DOHH2 (cell line): ENCODE measurements around the gene FUT3.

Source experiments
- H3F3A ChIP-seq: fragments of 200-600 bp; sonication (generic), shearing (Covaris generic); 2 replicates; pipeline ENCODE4 v1.6.0; 2016; ENCODE audit warnings: antibody characterized with exemption, mild to moderate bottlenecking; ENCODE audit not compliant: control insufficient read depth, insufficient read depth
- H3K27ac ChIP-seq: fragments of 200-600 bp; sonication (generic); 2 replicates; pipeline ENCODE4 v1.5.1; 2014; ENCODE audit warnings: low read depth, mild to moderate bottlenecking, low read length, moderate library complexity
- H3K27me3 ChIP-seq: fragments of 200-600 bp; sonication (generic); 2 replicates; pipeline ENCODE4 v1.6.1; 2014; ENCODE audit warnings: mild to moderate bottlenecking, low read length, mixed read lengths; ENCODE audit not compliant: control insufficient read depth
- H3K36me3 ChIP-seq: fragments of 200-600 bp; sonication (generic); 2 replicates; pipeline ENCODE4 v1.6.1; 2014; ENCODE audit warnings: mild to moderate bottlenecking, low read length, moderate library complexity, mixed read lengths; ENCODE audit not compliant: control insufficient read depth
- H3K4me1 ChIP-seq: fragments of 200-600 bp; sonication (generic); 2 replicates; pipeline ENCODE4 v1.6.1; 2014; ENCODE audit warnings: mild to moderate bottlenecking, low read length, mixed read lengths; ENCODE audit not compliant: control insufficient read depth
- H3K4me2 ChIP-seq: fragments of 200-600 bp; sonication (generic); 2 replicates; pipeline ENCODE4 v1.6.0; 2014; ENCODE audit warnings: mild to moderate bottlenecking, low read length, moderate library complexity
- H3K4me3 ChIP-seq: fragments of 200-600 bp; sonication (generic); 2 replicates; pipeline ENCODE4 v1.5.1; 2014; ENCODE audit warnings: mild to moderate bottlenecking, low read length, mixed read lengths
- H3K79me2 ChIP-seq: fragments of 200-600 bp; sonication (generic); 2 replicates; pipeline ENCODE4 v1.6.1; 2014; ENCODE audit warnings: mild to moderate bottlenecking, low read length, mixed read lengths; ENCODE audit not compliant: control insufficient read depth
- H3K9me2 ChIP-seq: fragments of 200-600 bp; sonication (generic); replicated peaks from 2 replicates; pipeline ENCODE4 v1.6.1; 2014; ENCODE audit warnings: mild to moderate bottlenecking, low read length, mixed read lengths; ENCODE audit not compliant: control insufficient read depth
- H3K9me3 ChIP-seq: fragments of 200-600 bp; sonication (generic); 2 replicates; pipeline ENCODE4 v1.6.1; 2014; ENCODE audit warnings: antibody characterized with exemption, low read length, mixed read lengths; ENCODE audit not compliant: control insufficient read depth, insufficient read depth
- H4K20me1 ChIP-seq: fragments of 200-600 bp; sonication (generic); 2 replicates; pipeline ENCODE4 v1.6.0; 2014; ENCODE audit warnings: low read depth, mild to moderate bottlenecking, antibody characterized with exemption, low read length, moderate library complexity; ENCODE audit not compliant: control insufficient read depth, insufficient read depth
- EZH2phosphoT487 ChIP-seq: fragments of 200-600 bp; sonication (generic); IDR thresholded peaks from 2 replicates; pipeline ENCODE4 v1.6.1; 2017; ENCODE audit warnings: borderline replicate concordance, mild to moderate bottlenecking, antibody characterized with exemption, low read length, moderate library complexity, mixed read lengths
- TF ChIP-seq, protein P1 (sequence below): fragments of 200-600 bp; sonication (generic); IDR thresholded peaks from one replicate; pipeline ENCODE4 v1.5.1; 2014; ENCODE audit warnings: antibody characterized with exemption, mild to moderate bottlenecking, low read depth, low read length; ENCODE audit not compliant: poor library complexity, severe bottlenecking

The FUT3 gene

GRCh38 chr19:5832527-5833216 lies 18.6 kb downstream of the FUT3 start:
- H3K36me3 ChIP-seq: no peaks in the 10 kb centered on the region
- no peaks in the 10 kb centered on the region for H4K20me1 ChIP-seq
- peaks cover 14% of the 10 kb centered on the region for H3K27me3 ChIP-seq
- H3K9me3 ChIP-seq: no peaks in the 10 kb centered on the region
- H3K27ac ChIP-seq: no peak overlapping the region
- no peaks in the 10 kb centered on the region for H3K79me2 ChIP-seq
- no peak overlapping the region for H3K4me3 ChIP-seq
- H3F3A ChIP-seq: no peaks in the 10 kb centered on the region
- no peak for TF ChIP-seq EZH2phosphoT487
- TF ChIP-seq, protein P1, sequence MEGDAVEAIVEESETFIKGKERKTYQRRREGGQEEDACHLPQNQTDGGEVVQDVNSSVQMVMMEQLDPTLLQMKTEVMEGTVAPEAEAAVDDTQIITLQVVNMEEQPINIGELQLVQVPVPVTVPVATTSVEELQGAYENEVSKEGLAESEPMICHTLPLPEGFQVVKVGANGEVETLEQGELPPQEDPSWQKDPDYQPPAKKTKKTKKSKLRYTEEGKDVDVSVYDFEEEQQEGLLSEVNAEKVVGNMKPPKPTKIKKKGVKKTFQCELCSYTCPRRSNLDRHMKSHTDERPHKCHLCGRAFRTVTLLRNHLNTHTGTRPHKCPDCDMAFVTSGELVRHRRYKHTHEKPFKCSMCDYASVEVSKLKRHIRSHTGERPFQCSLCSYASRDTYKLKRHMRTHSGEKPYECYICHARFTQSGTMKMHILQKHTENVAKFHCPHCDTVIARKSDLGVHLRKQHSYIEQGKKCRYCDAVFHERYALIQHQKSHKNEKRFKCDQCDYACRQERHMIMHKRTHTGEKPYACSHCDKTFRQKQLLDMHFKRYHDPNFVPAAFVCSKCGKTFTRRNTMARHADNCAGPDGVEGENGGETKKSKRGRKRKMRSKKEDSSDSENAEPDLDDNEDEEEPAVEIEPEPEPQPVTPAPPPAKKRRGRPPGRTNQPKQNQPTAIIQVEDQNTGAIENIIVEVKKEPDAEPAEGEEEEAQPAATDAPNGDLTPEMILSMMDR: no peak
- H3K4me1 ChIP-seq: peaks cover 13% of the 10 kb centered on the region
- no peak overlapping the region for H3K4me2 ChIP-seq
- H3K9me2 ChIP-seq: no peaks in the 10 kb centered on the region

DNA sequence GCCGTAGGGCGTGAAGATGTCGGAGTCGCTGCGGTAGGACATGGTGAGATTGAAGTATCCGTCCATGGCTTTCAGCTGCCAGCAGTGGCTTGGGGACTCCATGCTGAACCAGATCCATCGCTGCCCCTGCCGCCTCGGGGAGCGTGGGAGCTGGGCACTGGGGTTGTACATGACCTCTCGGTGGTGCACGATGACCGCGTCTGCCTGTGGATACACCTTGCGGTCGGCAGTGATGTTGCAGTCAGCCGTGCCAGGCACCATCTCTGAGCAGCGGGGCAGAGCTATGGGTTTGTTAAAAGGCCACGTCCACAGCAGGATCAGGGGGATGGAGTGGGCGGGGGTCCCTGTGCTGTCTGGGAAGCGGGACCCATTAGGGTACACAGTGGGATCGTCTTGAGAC lies 19.2 kb downstream of the FUT3 start:
- Histone ChIP-seq H3K27me3 (peaks cover 18% of the 10 kb centered on the region), H3K4me2 (no peak overlapping the region), H3K36me3 (no peaks in the 10 kb centered on the region), H3K9me2 (no peaks in the 10 kb centered on the region), H3K79me2 (no peaks in the 10 kb centered on the region), H3K27ac (no peak overlapping the region), H3K4me1 (peaks cover 16% of the 10 kb centered on the region), H3F3A (no peaks in the 10 kb centered on the region), H3K4me3 (no peak overlapping the region), H3K9me3 (no peaks in the 10 kb centered on the region), H4K20me1 (no peaks in the 10 kb centered on the region)
- TF ChIP-seq, protein P1: no peak
- no peak for TF ChIP-seq EZH2phosphoT487

GRCh38 chr19:5831159-5831558 lies 20.1 kb downstream of the FUT3 start:
- H4K20me1 ChIP-seq: no peaks in the 10 kb centered on the region
- no peaks in the 10 kb centered on the region for H3K79me2 ChIP-seq
- no peak overlapping the region for H3K4me2 ChIP-seq
- TF ChIP-seq EZH2phosphoT487: no peak
- TF ChIP-seq, protein P1: no peak
- peaks cover 25% of the 10 kb centered on the region for H3K4me1 ChIP-seq
- H3K9me3 ChIP-seq: no peaks in the 10 kb centered on the region
- H3K36me3 ChIP-seq: no peaks in the 10 kb centered on the region
- no peak overlapping the region for H3K4me3 ChIP-seq
- H3K9me2 ChIP-seq: no peaks in the 10 kb centered on the region
- H3F3A ChIP-seq: no peaks in the 10 kb centered on the region
- peaks cover 23% of the 10 kb centered on the region for H3K27me3 ChIP-seq
- H3K27ac ChIP-seq: no peak overlapping the region
